Gastrocnemius medialis (tissue), 4 donors: ENCODE data around the gene GMCL2.

Experiments used
- CTCF ChIP-seq, 5 experiments: fragments of 450-650 bp in 3 of 5; fragments of 200-600 bp in 2 of 5; sonication (generic) in 2 of 5; IDR thresholded peaks in 4 of 5; conservative IDR thresholded peaks in 1 of 5; 1 replicate in 4 of 5; 2 replicates in 1 of 5; pipeline ENCODE4 v1.5.1; 2016 to 2019; ENCODE audit warnings: antibody characterized with exemption in 5 of 5, mild to moderate bottlenecking in 3 of 5, moderate library complexity in 3 of 5
- POLR2A ChIP-seq, 2 donors: fragments of 450-650 bp; IDR thresholded peaks; one replicate each; pipeline ENCODE4 v1.6.1; 2017; ENCODE audit warnings: antibody characterized with exemption in 2 of 2, mild to moderate bottlenecking in 2 of 2, moderate library complexity in 2 of 2

- no peak for TF ChIP-seq CTCF (IDR thresholded peaks at IDR 0.05 in 4 of 5, conservative IDR thresholded peaks at IDR 0.05 in 1 of 5)
- TF ChIP-seq POLR2A (IDR thresholded peaks at IDR 0.05), result no peak
Observed at GRCh38 chr5:178141550-178141949, 45.6 kb downstream of the GMCL2 start.
